HepG2 (cell line): ENCODE data around the gene PROC. TPM values are rescaled to one million over a fixed set of nuclear protein-coding genes. Genes with fewer than 3 reads are reported as not detected.
A peak's percentile ranks its signal among the peaks of the same experiment; 100 is the strongest.

Experiments
- ATAC-seq: fragments of 200-7000 bp; cut with Tn5 transposase; 3 replicates; pipeline ENCODE4 v1.9.1; 2020; ENCODE audit warnings: mild to moderate bottlenecking, moderate library complexity
- BruUV-seq: library from RNA; stranded (reverse); fragments of 400-500 nt; replicated peaks from 2 replicates; lab custom pipeline; 2021; lab: Mats Ljungman, UMichigan
- CTCF ChIA-PET: fragments of 300-600 bp; formaldehyde crosslinking; extraction: SDS; loops from one replicate; lab custom pipeline; 2021; ENCODE audit warnings: low total read pairs, inconsistent platforms, low intra/inter-chr PET ratio; lab: Yijun Ruan, JAX
- POLR2A ChIA-PET: fragments of 350-600 bp; sonication (Branson Sonifier 250); formaldehyde crosslinking; loops from one replicate; lab custom pipeline; 2020; ENCODE audit warnings: antibody characterized with exemption, inconsistent platforms; lab: Yijun Ruan, JAX
- DNase-seq: peaks from one replicate; pipeline ENCODE4 v3.0.0-alpha.2; 2015; ENCODE audit warnings: low spot score
- FAIRE-seq: peaks from 3 replicates; lab custom pipeline; 2011; peaks lifted over from hg19 to GRCh38; lab: Jason Lieb, UNC
- H2AFZ ChIP-seq: one replicate; pipeline ENCODE4 v1.6.1; 2011; ENCODE audit warnings: low read length, inconsistent platforms
- H3K27ac ChIP-seq: fragments of 300-600 bp; 3 replicates; pipeline ENCODE4 v1.8.0; 2011; ENCODE audit warnings: mixed run types, mild to moderate bottlenecking, mixed read lengths, low read length, inconsistent platforms; ENCODE audit not compliant: insufficient read depth; ENCODE audit errors: extremely low read length
- H3K27me3 ChIP-seq, 2 experiments: fragments of 200-600 bp in 1 of 2; 2 replicates in 1 of 2; 3 replicates in 1 of 2; pipeline versions ENCODE4 v1.6.0 to v1.8.0; 2011; ENCODE audit warnings: low read length in 2 of 2, mild to moderate bottlenecking in 2 of 2, moderate library complexity in 2 of 2, inconsistent platforms in 1 of 2; ENCODE audit not compliant: insufficient read depth in 2 of 2, control insufficient read depth in 1 of 2
- H3K36me3 ChIP-seq, 2 experiments: fragments of 200-600 bp in 1 of 2; replicated peaks in 1 of 2; 2 replicates in 1 of 2; 3 replicates in 1 of 2; pipeline versions ENCODE4 v1.5.1 to v1.8.0; 2011; ENCODE audit warnings: low read length in 2 of 2, inconsistent platforms in 1 of 2; ENCODE audit not compliant: insufficient read depth in 2 of 2, control insufficient read depth in 1 of 2
- H3K4me1 ChIP-seq: 2 replicates; pipeline ENCODE4 v1.5.1; 2012; ENCODE audit warnings: low read length, inconsistent platforms; ENCODE audit not compliant: insufficient read depth
- H3K4me2 ChIP-seq: 2 replicates; pipeline ENCODE4 v1.6.0; 2011; ENCODE audit warnings: low read depth, low read length, inconsistent platforms
- H3K4me3 ChIP-seq, 3 experiments: fragments of 200-600 bp in 1 of 3; sonication (generic), shearing (Covaris generic) in 1 of 3; replicated peaks in 1 of 3; 2 replicates each; pipeline ENCODE4 v1.5.1; 2011 to 2016; ENCODE audit warnings: low read length in 3 of 3, inconsistent platforms in 2 of 3, low read depth in 2 of 3, mild to moderate bottlenecking in 2 of 3, control low read depth in 1 of 3, mixed read lengths in 1 of 3; ENCODE audit not compliant: insufficient read depth in 1 of 3
- H3K79me2 ChIP-seq: one replicate; pipeline ENCODE4 v1.6.1; 2011; ENCODE audit warnings: low read length, inconsistent platforms; ENCODE audit not compliant: insufficient read depth
- H3K9ac ChIP-seq: 2 replicates; pipeline ENCODE4 v1.6.0; 2011; ENCODE audit warnings: mild to moderate bottlenecking, low read depth, low read length, inconsistent platforms; ENCODE audit not compliant: insufficient read depth
- H3K9me3 ChIP-seq: 2 replicates; pipeline ENCODE4 v1.5.1; 2012; ENCODE audit warnings: mild to moderate bottlenecking, low read length
- H4K20me1 ChIP-seq: 2 replicates; pipeline ENCODE4 v1.6.0; 2011; ENCODE audit warnings: inconsistent platforms, mild to moderate bottlenecking, low read length, moderate library complexity; ENCODE audit not compliant: insufficient read depth
- ATF1 ChIP-seq: IDR thresholded peaks from 2 replicates; pipeline ENCODE4 v1.6.1; 2016; ENCODE audit warnings: mild to moderate bottlenecking, control low read depth
- ELK4 ChIP-seq: sonication (generic); formaldehyde crosslinking; IDR thresholded peaks from 2 replicates; pipeline ENCODE4 v1.9.0; 2021; ENCODE audit warnings: missing genetic modification reagents, borderline replicate concordance
- FOSL2 ChIP-seq: sonication (generic); formaldehyde crosslinking; IDR thresholded peaks from 2 replicates; pipeline ENCODE4 v1.4.0; 2020; ENCODE audit warnings: missing genetic modification reagents
- HDAC2 ChIP-seq: sonication (generic); formaldehyde crosslinking; IDR thresholded peaks from 2 replicates; pipeline ENCODE4 v1.4.0; 2020; ENCODE audit warnings: missing genetic modification reagents
- HNRNPLL ChIP-seq: fragments of 200-400 bp; formaldehyde crosslinking; IDR thresholded peaks from 2 replicates; pipeline ENCODE4 v1.6.1; 2017; ENCODE audit warnings: mild to moderate bottlenecking, low read depth, low read length; ENCODE audit not compliant: poor library complexity, severe bottlenecking
- IKZF1 ChIP-seq: fragments of 450-650 bp; IDR thresholded peaks from 2 replicates; pipeline ENCODE4 v1.7.1; 2016
- MNT ChIP-seq: fragments of 450-650 bp; IDR thresholded peaks from 2 replicates; pipeline ENCODE4 v1.6.1; 2016
- MTF1 ChIP-seq: sonication (generic); formaldehyde crosslinking; IDR thresholded peaks from 2 replicates; pipeline ENCODE4 v1.5.0; 2020; ENCODE audit warnings: missing genetic modification reagents
- RXRA ChIP-seq: sonication (generic); formaldehyde crosslinking; IDR thresholded peaks from 2 replicates; pipeline ENCODE4 v1.5.1; 2020; ENCODE audit warnings: missing genetic modification reagents
- SMC3 ChIP-seq: IDR thresholded peaks from 2 replicates; pipeline ENCODE4 v1.6.1; 2011; ENCODE audit warnings: low read length, improper control_type of control experiment
- SP140L ChIP-seq: sonication (generic); formaldehyde crosslinking; IDR thresholded peaks from 2 replicates; pipeline ENCODE4 v1.4.0; 2020; ENCODE audit warnings: missing genetic modification reagents, borderline replicate concordance
- TEAD3 ChIP-seq: optimal IDR thresholded peaks from 2 replicates; pipeline ENCODE3; 2016; ENCODE audit warnings: borderline replicate concordance
- TFAP4 ChIP-seq: sonication (generic); IDR thresholded peaks from 2 replicates; pipeline ENCODE4 v1.6.1; 2016; ENCODE audit warnings: low read depth, borderline replicate concordance
- WIZ ChIP-seq: sonication (generic); formaldehyde crosslinking; IDR thresholded peaks from 2 replicates; pipeline ENCODE4 v1.5.1; 2020; ENCODE audit warnings: mild to moderate bottlenecking, missing genetic modification reagents
- ZFP62 ChIP-seq: sonication (generic); formaldehyde crosslinking; IDR thresholded peaks from 2 replicates; pipeline ENCODE4 v1.4.0; 2020; ENCODE audit warnings: missing genetic modification reagents
- ZNF207 ChIP-seq: fragments of 450-650 bp; IDR thresholded peaks from 2 replicates; pipeline ENCODE4 v1.6.1; 2016; ENCODE audit warnings: antibody characterized with exemption, borderline replicate concordance
- ZNF260 ChIP-seq: sonication (generic); formaldehyde crosslinking; IDR thresholded peaks from 2 replicates; pipeline ENCODE4 v1.4.0; 2020; ENCODE audit warnings: missing genetic modification reagents, low read depth, mild to moderate bottlenecking, borderline replicate concordance
- ZNF3 ChIP-seq: IDR thresholded peaks from 2 replicates; pipeline ENCODE4 v1.7.0; 2017; ENCODE audit warnings: inconsistent platforms
- ZNF549 ChIP-seq: sonication (generic); formaldehyde crosslinking; IDR thresholded peaks from 2 replicates; pipeline ENCODE4 v1.5.0; 2020; ENCODE audit warnings: missing genetic modification reagents
- ZNF558 ChIP-seq: sonication (generic); formaldehyde crosslinking; IDR thresholded peaks from 2 replicates; pipeline ENCODE4 v1.9.0; 2022; ENCODE audit warnings: mild to moderate bottlenecking, missing genetic modification reagents, borderline replicate concordance
- ZNF83 ChIP-seq: sonication (generic); formaldehyde crosslinking; IDR thresholded peaks from 2 replicates; pipeline ENCODE4 v1.4.0; 2020; ENCODE audit warnings: missing genetic modification reagents, mild to moderate bottlenecking, borderline replicate concordance
- ZNF878 ChIP-seq: sonication (generic); formaldehyde crosslinking; IDR thresholded peaks from 2 replicates; pipeline ENCODE4 v1.8.1; 2023; ENCODE audit warnings: mild to moderate bottlenecking, missing genetic modification reagents, moderate library complexity
- ZZZ3 ChIP-seq: sonication (generic); formaldehyde crosslinking; IDR thresholded peaks from 2 replicates; pipeline ENCODE4 v1.4.0; 2020; ENCODE audit warnings: missing genetic modification reagents, mild to moderate bottlenecking, borderline replicate concordance
- WGBS: methylation state at CpG from one replicate; pipeline ENCODE4 v1.1.6; 2017; ENCODE audit warnings: low lambda C conversion rate; 5-methylcytosine and 5-hydroxymethylcytosine counted together
- in situ Hi-C: cut with HindIII; loops from 2 replicates; pipeline ENCODE4 v1.10.0; 2017; ENCODE audit warnings: low pct_unique_long_range_greater_than_20kb; ENCODE audit not compliant: extremely low pct_ligation_motif_present
- intact Hi-C: fragments of 100-400 bp; cut with micrococcal nuclease; formaldehyde crosslinking; loops from one replicate; pipeline ENCODE4 v1.10.0; 2022; ENCODE audit not compliant: unreplicated experiment
- polyA plus RNA-seq, 8 experiments: library from polyadenylated mRNA; depleted of rRNA in 3 of 8; stranded (reverse) in 7 of 8; unstranded in 1 of 8; fragments of >200 nt; fragmentation: Illumina TruSeq in 4 of 8; extraction: Trizol in 4 of 8; gene quantifications; 2 replicates each; pipeline versions ENCODE4 v1.2.1 to v1.2.3, GENCODE V29; 2011 to 2016; ENCODE audit warnings: low read depth in 4 of 8, missing spikeins in 1 of 8, mixed read lengths in 1 of 8; ENCODE audit not compliant: insufficient read depth in 1 of 8
- total RNA-seq, 5 experiments: library from RNA; depleted of rRNA; stranded (reverse); fragments of >200 nt; fragmentation: Illumina TruSeq; extraction: Trizol; gene quantifications; 2 replicates each; pipeline ENCODE4 v1.2.3, GENCODE V29; 2016; ENCODE audit warnings: low read depth in 1 of 5

The PROC gene
- total and polyA plus RNA-seq, 2 of the 13 experiments (the other 11 are each of a cell fraction or from before 2014, with no cell fraction given): 134 to 185 TPM

GRCh38 chr2:127398239-127398590 lies 20.0 kb upstream of the PROC start:
- WGBS: 29% methylated on average over 4 of the region's 4 CpGs
- peak; percentile 30 for FAIRE-seq
- Histone ChIP-seq H3K4me2 (peak overlapping the region; percentile 45), H3K4me3 (no peak overlapping the region), H3K79me2 (no peaks in the 10 kb centered on the region), H3K27ac (no peak overlapping the region), H3K36me3 (no peaks in the 10 kb centered on the region), H2AFZ (no peak overlapping the region), H4K20me1 (no peaks in the 10 kb centered on the region), H3K9me3 (no peaks in the 10 kb centered on the region), H3K4me1 (peaks cover 41% of the 10 kb centered on the region), H3K9ac (no peak overlapping the region), H3K27me3 (no peaks in the 10 kb centered on the region)
- peak; percentile 73 for ATAC-seq
- ChIA-PET POLR2A (interaction anchor here (0.6 to 2.3 kb wide), 5 partner anchors 9 to 38 kb away, joined by 3 to 18 read pairs (median 5); partner anchors contain the start of gene PROC), CTCF (no interaction called here)
- intact Hi-C loops (no loop called here), in situ Hi-C loops (no loop called here)
- no TSS peak for BruUV-seq
- peak; percentile 78 for DNase-seq
- TF ChIP-seq FOSL2 (peak; percentile 95), ZFP62 (no peak), ELK4 (CRISPR knock-in tag) (no peak), RXRA (CRISPR knock-in tag) (no peak), MTF1 (no peak), IKZF1 (no peak), SP140L (no peak), TEAD3 (peak; percentile 19), ZNF207 (no peak), ZNF83 (no peak), ZNF558 (no peak), HDAC2 (CRISPR knock-in tag) (no peak; the same call in 1 of the 2 replicates), ZNF549 (CRISPR knock-in tag) (no peak), MNT (no peak), WIZ (no peak), SMC3 (no peak), HNRNPLL (no peak), ZNF878 (CRISPR knock-in tag) (no peak), TFAP4 (peak; percentile 95), ATF1 (CRISPR knock-in tag) (no peak), ZNF3 (CRISPR knock-in tag) (no peak), ZNF260 (CRISPR knock-in tag) (no peak), ZZZ3 (CRISPR knock-in tag) (no peak)
